Left ventricle myocardium superior (tissue), 1 donor: ENCODE results near the gene TSC2. TPM values are rescaled to one million over a fixed set of nuclear protein-coding genes. Genes with fewer than 3 reads are reported as not detected.
"Not testable (repeated sequence)": the region's sequence is repeated elsewhere in the genome, so short reads cannot be mapped to it uniquely, and the experiment has no call there.

Experiments
- ATAC-seq: fragments of 200-7000 bp; cut with Tn5 transposase; one replicate; pipeline ENCODE4 v1.9.1; 2020; ENCODE audit warnings: mild to moderate bottlenecking, moderate library complexity
- DNase-seq: peaks from one replicate; pipeline ENCODE4 v3.0.0-alpha.2; 2020
- intact Hi-C: fragments of 100-400 bp; cut with micrococcal nuclease; formaldehyde crosslinking; loops from one replicate; pipeline ENCODE4 v1.11.0; 2022
- total RNA-seq: library from RNA; stranded (reverse); fragmentation: NEBNext Ultra II Directional; extraction: Animal tissue kit (Norgen Biotek cat#: 25700); gene quantifications from one replicate; pipeline ENCODE4 v1.2.1, GENCODE V29; 2021
- donor health status: DM: no; HTN: yes; CAD: no; lungs with severe emphysema.

TSC2 gene
- total RNA-seq, 1 donor from 2014 or later: 83.0 TPM

- DNase-seq, intact Hi-C loops: not testable (repeated sequence)
- peak; percentile 6 for ATAC-seq
These were observed 60.0 kb downstream of the TSC2 start for GRCh38 chr16:2107791-2108125.

- peak; percentile 9 for ATAC-seq
- DNase-seq, intact Hi-C loops: not testable (repeated sequence)
These were observed 60.9 kb downstream of the TSC2 start for GRCh38 chr16:2108446-2109270.

- intact Hi-C loops, DNase-seq, ATAC-seq: not testable (repeated sequence)
These were observed 61.4 kb downstream of the TSC2 start for GRCh38 chr16:2109271-2109580.

GRCh38 chr16:2109872-2110271 is 62.1 kb downstream of the TSC2 start:
- DNase-seq, intact Hi-C loops: not testable (repeated sequence)
- ATAC-seq: peak; percentile 11

GRCh38 chr16:2110332-2111008 is 62.7 kb downstream of the TSC2 start:
- DNase-seq, intact Hi-C loops: not testable (repeated sequence)

GRCh38 chr16:2111009-2111353 is 63.2 kb downstream of the TSC2 start:
- DNase-seq, intact Hi-C loops: not testable (repeated sequence)
- ATAC-seq: peak; percentile 6

More at GRCh38 chr16:2110332-2111008, 62.7 kb downstream of the TSC2 start:
- ATAC-seq: peak; percentile 55

GRCh38 chr16:2111412-2112335 is 63.9 kb downstream of the TSC2 start:
- DNase-seq, ATAC-seq, intact Hi-C loops: not testable (repeated sequence)

- ATAC-seq, DNase-seq, intact Hi-C loops: not testable (repeated sequence)
These were observed 64.8 kb downstream of the TSC2 start for GRCh38 chr16:2112539-2113106.

- intact Hi-C loops, ATAC-seq, DNase-seq: not testable (repeated sequence)
These were observed 66.4 kb downstream of the TSC2 start for GRCh38 chr16:2114225-2114624.

- intact Hi-C loops, ATAC-seq, DNase-seq: not testable (repeated sequence)
These were observed 67.3 kb downstream of the TSC2 start for GRCh38 chr16:2114885-2115590.

- DNase-seq (no peak), ATAC-seq (no peak)
- intact Hi-C loops: no loop called here
These were observed 67.8 kb downstream of the TSC2 start for GRCh38 chr16:2115591-2115973.

GRCh38 chr16:2116428-2116827 is 68.6 kb downstream of the TSC2 start:
- DNase-seq, intact Hi-C loops, ATAC-seq: not testable (repeated sequence)

- intact Hi-C loops, DNase-seq, ATAC-seq: not testable (repeated sequence)
These were observed 69.6 kb downstream of the TSC2 start for GRCh38 chr16:2117341-2117740.

GRCh38 chr16:2117960-2118722 is 70.4 kb downstream of the TSC2 start:
- ATAC-seq, intact Hi-C loops, DNase-seq: not testable (repeated sequence)

- DNase-seq, intact Hi-C loops, ATAC-seq: not testable (repeated sequence)
These were observed 73.5 kb downstream of the TSC2 start for GRCh38 chr16:2121325-2121724.

GRCh38 chr16:2121853-2122252 is 74.1 kb downstream of the TSC2 start:
- intact Hi-C loops: no loop called here
- DNase-seq: peak; percentile 80
- peak; percentile 33 for ATAC-seq

- intact Hi-C loops: no loop called here
- no peak for DNase-seq
These were observed 74.6 kb downstream of the TSC2 start for GRCh38 chr16:2122429-2122828.

More at GRCh38 chr16:2122429-2122828, 74.6 kb downstream of the TSC2 start:
- ATAC-seq: no peak
